Epithelial cell of umbilical artery (primary cell): ENCODE results near the gene PLPP7. TPM values are rescaled to one million over a fixed set of nuclear protein-coding genes. Genes with fewer than 3 reads are reported as not detected.

Experiments used
- total RNA-seq: library from RNA; depleted of rRNA; stranded (reverse); fragments of >200 nt; gene quantifications from 2 replicates; pipeline ENCODE4 v1.2.3, GENCODE V29; 2014

Gene PLPP7
- 0.32 and 0.46 TPM in 2 replicates for total RNA-seq

GRCh38 chr9:131289301-131290035, at the start of gene PLPP7:
Gene PLPP7, plus strand, starts transcription at chr9:131289723. Its CDS starts 275 bp downstream, at chr9:131289998.

GRCh38 chr9:131276094-131276888, 13.2 kb upstream of the PLPP7 start, which contains the start of gene FAM78A:
Gene FAM78A, minus strand, starts transcription at chr9:131276510. Its CDS starts 331 bp downstream, at chr9:131276179.

Other genes starting within 250 kb of the PLPP7 start
- gene AIF1L, start 193.2 kb upstream of the PLPP7 start, total RNA-seq, result 6.5 and 16.4 TPM in 2 replicates
- gene NUP214, start 164.1 kb upstream of the PLPP7 start, total RNA-seq, result 8.4 and 16.0 TPM in 2 replicates
- 1.9 and 6.8 TPM in 2 replicates for gene FAM78A, start 13.2 kb upstream of the PLPP7 start, total RNA-seq
- gene PRRC2B, start 104.4 kb downstream of the PLPP7 start, total RNA-seq, result 36.3 and 50.0 TPM in 2 replicates
- 22.1 and 32.8 TPM in 2 replicates for gene POMT1, start 213.2 kb downstream of the PLPP7 start, total RNA-seq
- gene UCK1, start 241.5 kb downstream of the PLPP7 start, total RNA-seq, result 13.3 and 17.0 TPM in 2 replicates